ENCODE data around the gene UBLCP1. TPM values are rescaled to one million over a fixed set of nuclear protein-coding genes. Genes with fewer than 3 reads are reported as not detected.

The UBLCP1 gene, protein sequence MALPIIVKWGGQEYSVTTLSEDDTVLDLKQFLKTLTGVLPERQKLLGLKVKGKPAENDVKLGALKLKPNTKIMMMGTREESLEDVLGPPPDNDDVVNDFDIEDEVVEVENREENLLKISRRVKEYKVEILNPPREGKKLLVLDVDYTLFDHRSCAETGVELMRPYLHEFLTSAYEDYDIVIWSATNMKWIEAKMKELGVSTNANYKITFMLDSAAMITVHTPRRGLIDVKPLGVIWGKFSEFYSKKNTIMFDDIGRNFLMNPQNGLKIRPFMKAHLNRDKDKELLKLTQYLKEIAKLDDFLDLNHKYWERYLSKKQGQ
- 10 to 100 TPM in 3 of 4 donors, 1 to 10 TPM in 1; 7.4 to 39.0 (median 21.6) TPM for total RNA-seq

DNA sequence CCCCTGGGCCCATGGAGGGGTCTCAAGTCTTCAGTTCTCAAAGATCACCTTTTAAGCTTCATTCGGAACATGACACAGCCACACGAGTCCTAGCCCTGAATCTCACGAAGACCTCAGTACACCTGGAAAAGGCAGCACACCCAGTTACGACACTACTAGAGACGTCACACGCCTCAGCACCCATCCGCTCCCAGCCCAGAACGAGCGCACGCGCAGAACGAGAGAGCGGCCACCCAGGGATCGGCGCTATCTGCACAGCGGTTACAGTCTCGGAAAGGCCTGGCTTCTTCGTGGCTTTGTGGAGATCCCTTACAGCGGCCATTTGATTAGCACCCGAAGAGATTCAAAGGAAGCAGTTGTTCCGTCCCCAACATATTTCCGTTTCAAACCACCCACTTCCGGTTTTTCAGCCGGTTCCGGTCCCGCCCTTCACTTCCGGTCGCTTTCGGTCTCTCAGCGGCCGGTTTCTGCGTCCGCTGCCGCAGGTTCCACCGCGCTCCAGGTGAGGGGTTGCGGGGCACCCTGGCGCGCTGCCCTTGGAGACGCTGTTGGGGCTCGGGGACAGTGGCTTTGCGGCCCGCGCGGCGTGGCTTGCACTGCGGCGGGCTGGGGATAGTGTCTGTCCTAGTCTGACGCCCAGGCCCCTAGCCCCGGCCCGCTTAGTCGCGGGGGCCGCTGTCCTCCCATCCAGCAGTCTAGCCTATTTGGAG, at the start of gene UBLCP1:
Gene UBLCP1 (plus strand): TSS at position 432 of the 710 bp plus-strand sequence. CDS start 5,626 bp downstream, outside the sequence.
- H3K27ac ChIP-seq, result peak within 1 kb of the TSS; percentile 86 to 87
- no peaks in the 10 kb centered on the region for H3K9me3 ChIP-seq
- H3K4me3 ChIP-seq, result peak within 1 kb of the TSS; percentile 68 to 93
- H3K36me3 ChIP-seq, result no peaks in the 10 kb centered on the region
- H3K27me3 ChIP-seq, result no peaks in the 10 kb centered on the region
- intact Hi-C loops (cut with DNase I; ENCODE audit: low total_unique reads), result loop anchor here (10.0 kb wide), 1 partner anchor 108 kb away; no protein-coding TSS in a partner anchor
- DNase-seq, result peak; percentile 76 to 78
- TF ChIP-seq, protein P1, sequence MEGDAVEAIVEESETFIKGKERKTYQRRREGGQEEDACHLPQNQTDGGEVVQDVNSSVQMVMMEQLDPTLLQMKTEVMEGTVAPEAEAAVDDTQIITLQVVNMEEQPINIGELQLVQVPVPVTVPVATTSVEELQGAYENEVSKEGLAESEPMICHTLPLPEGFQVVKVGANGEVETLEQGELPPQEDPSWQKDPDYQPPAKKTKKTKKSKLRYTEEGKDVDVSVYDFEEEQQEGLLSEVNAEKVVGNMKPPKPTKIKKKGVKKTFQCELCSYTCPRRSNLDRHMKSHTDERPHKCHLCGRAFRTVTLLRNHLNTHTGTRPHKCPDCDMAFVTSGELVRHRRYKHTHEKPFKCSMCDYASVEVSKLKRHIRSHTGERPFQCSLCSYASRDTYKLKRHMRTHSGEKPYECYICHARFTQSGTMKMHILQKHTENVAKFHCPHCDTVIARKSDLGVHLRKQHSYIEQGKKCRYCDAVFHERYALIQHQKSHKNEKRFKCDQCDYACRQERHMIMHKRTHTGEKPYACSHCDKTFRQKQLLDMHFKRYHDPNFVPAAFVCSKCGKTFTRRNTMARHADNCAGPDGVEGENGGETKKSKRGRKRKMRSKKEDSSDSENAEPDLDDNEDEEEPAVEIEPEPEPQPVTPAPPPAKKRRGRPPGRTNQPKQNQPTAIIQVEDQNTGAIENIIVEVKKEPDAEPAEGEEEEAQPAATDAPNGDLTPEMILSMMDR (IDR thresholded peaks at IDR 0.05), result no peak
- peak in 1 of 2 donors; percentile 50 for TF ChIP-seq POLR2A (IDR thresholded peaks at IDR 0.05)
- no peaks in the 10 kb centered on the region for H3K4me1 ChIP-seq

DNA sequence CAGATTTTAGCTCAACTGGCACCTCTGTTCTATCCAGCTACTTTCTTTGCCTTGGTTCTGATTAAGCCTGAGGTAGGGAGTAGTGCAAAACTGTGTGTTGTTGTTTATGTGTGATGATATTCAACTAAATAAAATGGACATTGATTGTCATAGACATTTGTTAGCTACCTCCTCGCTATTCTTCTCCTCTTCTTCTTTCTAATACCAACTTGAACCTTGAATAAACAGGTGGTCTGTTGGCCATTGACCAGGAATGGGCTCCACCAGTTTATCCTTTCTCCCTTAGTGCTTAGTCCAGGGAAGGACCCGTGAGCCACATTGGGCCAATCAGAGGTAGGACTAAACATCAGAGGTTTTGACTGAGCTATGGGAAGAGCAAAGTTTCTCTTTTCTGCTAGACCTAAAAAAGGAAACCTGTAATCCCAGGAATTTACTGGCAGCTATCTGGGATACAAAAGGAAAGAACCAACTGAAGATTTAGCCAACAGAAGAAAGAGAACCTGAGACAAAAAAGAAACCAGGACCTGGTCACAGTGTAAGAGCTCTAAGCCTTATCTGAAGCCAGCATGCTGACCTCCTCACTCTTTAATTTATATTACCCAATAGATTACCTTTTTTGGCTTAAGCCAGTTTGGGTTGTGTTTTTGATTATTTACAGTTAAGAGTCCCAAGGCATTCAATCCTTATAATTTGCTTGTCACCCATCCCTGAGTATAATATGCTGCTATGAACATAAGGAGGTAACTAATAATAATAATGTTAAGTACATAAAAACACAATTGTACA, 48.4 kb upstream of the UBLCP1 start:
- no peaks in the 10 kb centered on the region for H3K4me1 ChIP-seq
- H3K36me3 ChIP-seq, result no peaks in the 10 kb centered on the region
- intact Hi-C loops (cut with DNase I; ENCODE audit: low total_unique reads), result no loop called here
- no peak overlapping the region for H3K4me3 ChIP-seq
- no peak for DNase-seq
- H3K27ac ChIP-seq, result no peak overlapping the region
- H3K27me3 ChIP-seq, result no peaks in the 10 kb centered on the region
- H3K9me3 ChIP-seq, result no peaks in the 10 kb centered on the region
- TF ChIP-seq, protein P1 (IDR thresholded peaks at IDR 0.05), result no peak
- no peak for TF ChIP-seq POLR2A (IDR thresholded peaks at IDR 0.05)

- intact Hi-C loops (cut with DNase I; ENCODE audit: low total_unique reads), result no loop called here
- Histone ChIP-seq H3K9me3 (no peaks in the 10 kb centered on the region), H3K27ac (no peak overlapping the region), H3K4me1 (no peaks in the 10 kb centered on the region), H3K27me3 (no peaks in the 10 kb centered on the region), H3K36me3 (no peaks in the 10 kb centered on the region), H3K4me3 (no peak overlapping the region)
- DNase-seq, result no peak
- no peak for TF ChIP-seq POLR2A (IDR thresholded peaks at IDR 0.05)
These were observed 47.2 kb upstream of the UBLCP1 start for GRCh38 chr5:159215886-159216285.

GRCh38 chr5:159216454-159216853, 46.6 kb upstream of the UBLCP1 start:
- no peaks in the 10 kb centered on the region for H3K36me3 ChIP-seq
- no peaks in the 10 kb centered on the region for H3K4me1 ChIP-seq
- no peaks in the 10 kb centered on the region for H3K9me3 ChIP-seq
- no peak for DNase-seq
- TF ChIP-seq, protein P1 (IDR thresholded peaks at IDR 0.05), result no peak
- no peak for TF ChIP-seq POLR2A (IDR thresholded peaks at IDR 0.05)
- no peaks in the 10 kb centered on the region for H3K27me3 ChIP-seq
- intact Hi-C loops (cut with DNase I; ENCODE audit: low total_unique reads), result no loop called here
- no peak overlapping the region for H3K27ac ChIP-seq
- H3K4me3 ChIP-seq, result no peak overlapping the region

DNA sequence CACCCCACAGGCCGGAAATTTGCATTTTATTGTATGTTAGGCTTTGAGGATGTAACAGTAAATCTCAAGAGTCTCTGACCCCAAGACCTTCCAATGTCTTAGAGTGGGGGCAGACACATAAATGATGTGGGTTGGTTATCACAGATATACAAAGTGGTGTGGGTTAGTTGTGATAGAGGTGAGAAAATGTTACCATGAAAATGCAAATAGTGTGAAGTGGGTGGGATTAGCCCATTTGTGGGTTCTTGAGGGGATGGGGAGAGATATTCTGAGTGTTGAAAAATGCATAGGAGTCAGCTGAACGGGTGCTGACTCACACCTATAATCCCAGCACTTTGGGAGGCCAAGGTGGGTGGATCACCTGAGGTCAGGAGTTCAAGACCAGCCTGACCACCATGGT, 45.9 kb upstream of the UBLCP1 start:
- Histone ChIP-seq H3K27me3 (no peaks in the 10 kb centered on the region), H3K27ac (no peak overlapping the region), H3K9me3 (no peaks in the 10 kb centered on the region), H3K36me3 (no peaks in the 10 kb centered on the region), H3K4me3 (no peak overlapping the region), H3K4me1 (no peaks in the 10 kb centered on the region)
- intact Hi-C loops (cut with DNase I; ENCODE audit: low total_unique reads), result no loop called here
- no peak for DNase-seq
- no peak for TF ChIP-seq POLR2A (IDR thresholded peaks at IDR 0.05)
- TF ChIP-seq, protein P1 (IDR thresholded peaks at IDR 0.05), result no peak
